ENCODE results near the gene CD68.
"Not testable (repeated sequence)": the region's sequence is repeated elsewhere in the genome, so short reads cannot be mapped to it uniquely, and the experiment has no call there.

The CD68 gene

GRCh38 chr17:7606280-7606679 lies 26.8 kb downstream of the CD68 start:
- no peak for DNase-seq

GRCh38 chr17:7610641-7611040 lies 31.2 kb downstream of the CD68 start:
- TF ChIP-seq GATA1 (IDR thresholded peaks at IDR 0.05; ENCODE audit: low read depth, low read length) (no peak), POLR2A (IDR thresholded peaks at IDR 0.05; ENCODE audit: low read length) (no peak)
- no peak for DNase-seq

More at GRCh38 chr17:7606280-7606679, 26.8 kb downstream of the CD68 start:
- TF ChIP-seq GATA1 (IDR thresholded peaks at IDR 0.05; ENCODE audit: low read depth, low read length): no peak
- TF ChIP-seq POLR2A (IDR thresholded peaks at IDR 0.05; ENCODE audit: low read length): no peak

GRCh38 chr17:7611635-7612293 lies 32.3 kb downstream of the CD68 start:
- DNase-seq: peak; percentile 23 to 34
- TF ChIP-seq POLR2A (IDR thresholded peaks at IDR 0.05; ENCODE audit: low read length) (no peak), GATA1 (IDR thresholded peaks at IDR 0.05; ENCODE audit: low read depth, low read length) (no peak)

GRCh38 chr17:7612294-7612640 lies 32.8 kb downstream of the CD68 start:
- no peak for TF ChIP-seq POLR2A (IDR thresholded peaks at IDR 0.05; ENCODE audit: low read length)
- TF ChIP-seq GATA1 (IDR thresholded peaks at IDR 0.05; ENCODE audit: low read depth, low read length): no peak
- no peak for DNase-seq

GRCh38 chr17:7613769-7614424 lies 34.5 kb downstream of the CD68 start:
- DNase-seq: peak; percentile 36 to 46

GRCh38 chr17:7614425-7615264 lies 35.2 kb downstream of the CD68 start, which contains the start of gene FXR2:
TSS of gene FXR2 (minus strand) at chr17:7614897. CDS start at chr17:7614532, 365 bp downstream.
- TF ChIP-seq GATA1 (IDR thresholded peaks at IDR 0.05; ENCODE audit: low read depth, low read length): no peak
- TF ChIP-seq POLR2A (IDR thresholded peaks at IDR 0.05; ENCODE audit: low read length): peak; percentile 57
- peak; percentile 100 for DNase-seq

More at GRCh38 chr17:7613769-7614424, 34.5 kb downstream of the CD68 start:
- TF ChIP-seq GATA1 (IDR thresholded peaks at IDR 0.05; ENCODE audit: low read depth, low read length) (no peak), POLR2A (IDR thresholded peaks at IDR 0.05; ENCODE audit: low read length) (no peak)

GRCh38 chr17:7615265-7615747 lies 35.9 kb downstream of the CD68 start:
- TF ChIP-seq GATA1 (IDR thresholded peaks at IDR 0.05; ENCODE audit: low read depth, low read length) (no peak), POLR2A (IDR thresholded peaks at IDR 0.05; ENCODE audit: low read length) (no peak)
- no peak for DNase-seq

- no peak for DNase-seq
- no peak for TF ChIP-seq GATA1 (IDR thresholded peaks at IDR 0.05; ENCODE audit: low read depth, low read length)
- TF ChIP-seq POLR2A (IDR thresholded peaks at IDR 0.05; ENCODE audit: low read length): no peak
These were observed 39.2 kb downstream of the CD68 start for GRCh38 chr17:7618608-7619007.

- TF ChIP-seq GATA1 (IDR thresholded peaks at IDR 0.05; ENCODE audit: low read depth, low read length) (no peak), POLR2A (IDR thresholded peaks at IDR 0.05; ENCODE audit: low read length) (no peak)
- DNase-seq: no peak
These were observed 41.4 kb downstream of the CD68 start for GRCh38 chr17:7620835-7621234.

GRCh38 chr17:7623661-7624060 lies 44.2 kb downstream of the CD68 start:
- TF ChIP-seq GATA1 (IDR thresholded peaks at IDR 0.05; ENCODE audit: low read depth, low read length): no peak
- no peak for TF ChIP-seq POLR2A (IDR thresholded peaks at IDR 0.05; ENCODE audit: low read length)
- DNase-seq: no peak

- not testable (repeated sequence) for DNase-seq
These were observed 46.3 kb downstream of the CD68 start for GRCh38 chr17:7625749-7626148.

GRCh38 chr17:7626307-7626706 lies 46.9 kb downstream of the CD68 start:
- no peak for DNase-seq
- TF ChIP-seq POLR2A (IDR thresholded peaks at IDR 0.05; ENCODE audit: low read length) (no peak), GATA1 (IDR thresholded peaks at IDR 0.05; ENCODE audit: low read depth, low read length) (no peak)

- TF ChIP-seq POLR2A (IDR thresholded peaks at IDR 0.05; ENCODE audit: low read length): no peak
- no peak for TF ChIP-seq GATA1 (IDR thresholded peaks at IDR 0.05; ENCODE audit: low read depth, low read length)
- peak in 1 of 2 experiments; percentile 50 for DNase-seq
These were observed 47.5 kb downstream of the CD68 start for GRCh38 chr17:7626956-7627249.

All from erythroblast (primary cell).